ENCODE measurements around the gene SNX21.

GRCh38 chr20:45788351-45788750 is 45.2 kb upstream of the SNX21 start:
- TF ChIP-seq CTCF (IDR thresholded peaks at IDR 0.05; ENCODE audit: low read depth, low read length), result no peak
- no peak for TF ChIP-seq POLR2A (IDR thresholded peaks at IDR 0.05; ENCODE audit: extremely low read depth, insufficient read length)

All from NB4 (cell line).